Muscle of leg (tissue), 16 donors: ENCODE measurements around the gene RASA4B. TPM values are rescaled to one million over a fixed set of nuclear protein-coding genes. Genes with fewer than 3 reads are reported as not detected.
A peak's percentile ranks its signal among the peaks of the same experiment; 100 is the strongest.
"Not testable (repeated sequence)": the region's sequence is repeated elsewhere in the genome, so short reads cannot be mapped to it uniquely, and the experiment has no call there.

Source experiments
- DNase-seq: peaks from one replicate; pipeline ENCODE4 v3.0.0; 2013
- H3K27ac ChIP-seq: one replicate; pipeline ENCODE4 v1.5.1; 2013; ENCODE audit warnings: mild to moderate bottlenecking, low read length, control low read depth
- H3K27me3 ChIP-seq: one replicate; pipeline ENCODE4 v1.6.1; 2013; ENCODE audit warnings: low read length; ENCODE audit not compliant: control insufficient read depth, insufficient read depth
- H3K36me3 ChIP-seq: one replicate; pipeline ENCODE4 v1.6.1; 2013; ENCODE audit warnings: low read length; ENCODE audit not compliant: control insufficient read depth, insufficient read depth
- H3K4me1 ChIP-seq: one replicate; pipeline ENCODE4 v1.6.1; 2013; ENCODE audit warnings: low read length; ENCODE audit not compliant: control insufficient read depth, insufficient read depth
- H3K4me3 ChIP-seq: one replicate; pipeline ENCODE4 v1.5.1; 2013; ENCODE audit warnings: low read length, control low read depth
- H3K9me3 ChIP-seq: replicated peaks from 2 replicates; pipeline ENCODE4 v1.6.1; 2013; ENCODE audit warnings: low read depth, low read length; ENCODE audit not compliant: control insufficient read depth
- WGBS: methylation state at CpG from one replicate; pipeline ENCODE4 v1.1.5; 2013; ENCODE audit warnings: missing lambda C conversion rate; ENCODE audit not compliant: insufficient coverage; 5-methylcytosine and 5-hydroxymethylcytosine counted together
- long read RNA-seq, 11 donors: transcript quantifications; one replicate each; lab custom pipeline, GENCODE V29; 2026
- polyA plus RNA-seq, 8 donors: library from polyadenylated mRNA; unstranded; fragments of 120-200 nt; gene quantifications; one replicate each; pipeline versions ENCODE4 v1.2.1 to v1.2.3, GENCODE V29; 2013; ENCODE audit warnings: inconsistent platforms in 1 of 8, low replicate concordance in 1 of 8; ENCODE audit not compliant: insufficient read length in 8 of 8, insufficient read depth in 1 of 8
- total RNA-seq: library from RNA; stranded (reverse); fragments of 120-200 nt; gene quantifications from one replicate; pipeline ENCODE4 v1.2.4, GENCODE V29; 2013

RASA4B gene
- total RNA-seq (8.9 TPM), polyA plus RNA-seq (10 to 100 TPM in 7 of 8 donors, 1 to 10 TPM in 1; 7.1 to 26.7 (median 14.5) TPM)
- long read RNA-seq, donor 1: 0 reads
- long read RNA-seq, donor 2: 0 reads
- long read RNA-seq, donor 3, partial matches to known transcripts: 0 of 1 reads
- long read RNA-seq, donor 3, other reads (novel, unspliced or antisense): 0 of 1 reads
- long read RNA-seq, donor 4: 0 reads
- long read RNA-seq, donor 5, partial matches to known transcripts: 0 of 2 reads
- long read RNA-seq, donor 5, other reads (novel, unspliced or antisense): 0 of 2 reads
- long read RNA-seq, donor 6, partial matches to known transcripts: 0 of 2 reads
- long read RNA-seq, donor 6, other reads (novel, unspliced or antisense): 0 of 2 reads
- long read RNA-seq, donor 7, partial matches to known transcripts: 0 of 2 reads
- long read RNA-seq, donor 7, other reads (novel, unspliced or antisense): 0 of 2 reads
- long read RNA-seq, donor 8, partial matches to known transcripts: 0 of 2 reads
- long read RNA-seq, donor 8, other reads (novel, unspliced or antisense): 0 of 2 reads
- long read RNA-seq, donor 9: 0 reads
- long read RNA-seq, donor 10: 0 reads
- long read RNA-seq, donor 11, partial matches to known transcripts: 0 of 1 reads
- long read RNA-seq, donor 11, other reads (novel, unspliced or antisense): 0 of 1 reads

DNA sequence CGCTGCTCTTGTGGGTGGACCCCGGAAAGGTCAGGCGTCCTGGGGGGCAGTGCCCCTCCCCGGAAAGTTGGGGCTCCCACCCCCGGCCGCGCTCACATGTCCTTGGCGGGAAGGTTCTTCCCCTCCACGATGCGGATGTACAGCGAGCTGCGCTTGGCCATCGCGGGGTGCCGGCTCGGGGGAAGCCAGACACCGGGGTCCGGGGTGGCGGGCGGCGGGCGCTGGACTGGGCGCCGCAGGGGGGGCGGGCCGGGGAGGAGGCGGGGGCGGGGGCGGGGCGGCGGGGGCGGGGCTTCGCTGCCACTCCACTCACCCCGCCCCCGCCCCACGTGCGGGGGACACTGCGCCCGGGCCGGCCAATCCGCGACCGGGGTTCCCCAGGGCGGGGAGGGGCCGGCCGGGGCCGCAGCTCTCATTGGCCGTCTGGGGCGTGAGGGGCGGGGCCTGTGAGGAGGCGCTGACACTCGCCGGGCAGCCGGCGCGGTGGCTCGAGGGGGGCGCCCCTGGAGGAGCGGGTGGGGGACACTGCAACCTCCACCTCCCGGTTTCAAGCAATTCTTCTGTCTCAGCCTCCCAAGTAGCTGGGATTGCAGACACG lies at the start of gene RASA4B:
Gene RASA4B, minus strand, starts transcription at position 228 of the 598 bp plus-strand sequence. Its CDS starts 67 bp downstream, at position 161.
- peak; percentile 1 for DNase-seq
- peak within 1 kb of the TSS; percentile 32 for H3K4me3 ChIP-seq
- not testable (repeated sequence) for H3K9me3 ChIP-seq, H3K4me1 ChIP-seq, H3K27ac ChIP-seq, H3K27me3 ChIP-seq, H3K36me3 ChIP-seq
- WGBS: no CpG with 5 or more reads among the region's 61 CpGs

GRCh38 chr7:102550808-102551422 lies 33.3 kb upstream of the RASA4B start, which contains the start of gene SPDYE2:
Gene SPDYE2 (plus strand): TSS chr7:102551226. CDS start chr7:102553256, 2,030 bp downstream.
- H3K4me1 ChIP-seq, H3K9me3 ChIP-seq, H3K27ac ChIP-seq, H3K4me3 ChIP-seq, H3K27me3 ChIP-seq, H3K36me3 ChIP-seq, DNase-seq: not testable (repeated sequence)
- no CpG with 5 or more reads among the region's 6 CpGs for WGBS

DNA sequence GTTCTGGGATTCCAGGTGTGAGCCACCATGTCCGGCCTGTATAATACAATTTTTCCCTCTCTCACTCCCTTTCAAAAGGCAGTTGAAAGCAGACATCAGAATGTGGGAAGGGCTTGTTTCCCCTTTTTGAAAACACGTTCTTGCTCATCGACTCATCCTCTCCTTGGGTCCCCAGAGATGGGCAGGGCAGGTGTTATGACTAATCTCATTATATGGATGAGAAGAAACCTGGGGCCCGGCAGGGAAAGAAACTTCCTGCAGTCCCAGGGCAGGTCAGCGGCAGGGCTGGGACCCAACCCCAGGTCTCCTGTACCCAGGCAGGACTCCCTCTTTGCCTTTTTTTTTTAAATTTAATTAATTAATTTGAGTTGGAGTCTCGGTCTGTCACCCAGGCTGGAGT lies 28.8 kb upstream of the RASA4B start:
- H3K27ac ChIP-seq, H3K4me3 ChIP-seq, H3K36me3 ChIP-seq, H3K9me3 ChIP-seq, H3K27me3 ChIP-seq, H3K4me1 ChIP-seq, DNase-seq: not testable (repeated sequence)
- no CpG with 5 or more reads among the region's 6 CpGs for WGBS

DNA sequence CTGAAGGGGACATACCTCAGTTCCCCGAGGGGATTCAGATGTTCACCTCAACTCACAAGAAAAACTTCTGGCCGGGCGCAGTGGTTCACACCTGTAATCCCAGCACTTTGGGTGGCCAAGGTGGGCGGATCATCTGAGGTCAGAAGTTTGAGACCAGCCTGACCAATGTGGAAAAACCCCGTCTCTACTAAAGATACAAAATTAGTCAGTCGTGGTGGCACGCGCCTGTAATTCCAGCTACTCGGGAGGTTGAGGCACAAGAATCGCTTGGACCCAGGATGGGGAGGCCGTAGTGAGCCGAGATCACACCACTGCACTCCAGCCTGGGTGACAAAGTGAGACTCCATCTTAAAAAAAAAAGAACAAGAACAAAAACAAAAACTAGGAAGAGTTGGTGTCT lies 27.7 kb upstream of the RASA4B start:
- not testable (repeated sequence) for H3K36me3 ChIP-seq, H3K27ac ChIP-seq, H3K4me3 ChIP-seq, H3K9me3 ChIP-seq, DNase-seq, H3K4me1 ChIP-seq, H3K27me3 ChIP-seq
- WGBS: no CpG with 5 or more reads among the region's 12 CpGs

GRCh38 chr7:102544372-102544771 lies 26.8 kb upstream of the RASA4B start:
- H3K9me3 ChIP-seq, H3K36me3 ChIP-seq, H3K4me3 ChIP-seq, DNase-seq, H3K27me3 ChIP-seq, H3K4me1 ChIP-seq, H3K27ac ChIP-seq: not testable (repeated sequence)
- WGBS: no CpG with 5 or more reads among the region's 1 CpG

GRCh38 chr7:102543596-102543995 lies 26.0 kb upstream of the RASA4B start, which contains the start of gene UPK3BL2:
Gene UPK3BL2 (minus strand): TSS chr7:102543696. CDS start chr7:102543636, 60 bp downstream.
- H3K4me1 ChIP-seq, H3K36me3 ChIP-seq, H3K9me3 ChIP-seq, H3K27ac ChIP-seq, H3K27me3 ChIP-seq, H3K4me3 ChIP-seq, DNase-seq: not testable (repeated sequence)
- no CpG with 5 or more reads among the region's 8 CpGs for WGBS

GRCh38 chr7:102542771-102543170 lies 25.2 kb upstream of the RASA4B start:
- H3K36me3 ChIP-seq, DNase-seq, H3K4me3 ChIP-seq, H3K27me3 ChIP-seq, H3K27ac ChIP-seq, H3K9me3 ChIP-seq, H3K4me1 ChIP-seq: not testable (repeated sequence)
- no CpG with 5 or more reads among the region's 11 CpGs for WGBS

DNA sequence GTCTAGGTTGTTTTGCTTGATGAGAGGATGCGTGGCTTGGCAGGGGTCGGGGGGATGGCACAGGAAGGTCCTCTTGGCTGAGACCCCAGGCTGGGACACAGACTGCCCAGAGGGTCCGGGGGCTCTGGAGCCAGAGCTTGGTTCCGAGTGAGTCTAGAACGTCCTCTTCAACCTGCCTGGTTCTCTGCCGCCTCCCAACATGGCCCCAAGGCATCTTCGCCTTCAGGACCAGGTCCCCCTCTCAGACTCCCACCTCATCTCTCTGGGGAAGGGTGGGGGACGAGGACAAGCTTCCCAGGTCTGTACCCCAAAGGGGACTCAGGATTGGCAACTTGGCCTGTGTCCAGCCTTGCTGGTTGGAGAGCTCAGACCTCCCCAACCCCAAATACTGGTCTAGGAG lies 24.5 kb upstream of the RASA4B start:
- H3K4me1 ChIP-seq, DNase-seq, H3K9me3 ChIP-seq, H3K27me3 ChIP-seq, H3K36me3 ChIP-seq, H3K4me3 ChIP-seq, H3K27ac ChIP-seq: not testable (repeated sequence)
- WGBS: no CpG with 5 or more reads among the region's 8 CpGs

GRCh38 chr7:102540604-102541003 lies 23.0 kb upstream of the RASA4B start:
- DNase-seq, H3K9me3 ChIP-seq, H3K4me3 ChIP-seq, H3K27me3 ChIP-seq, H3K4me1 ChIP-seq, H3K27ac ChIP-seq, H3K36me3 ChIP-seq: not testable (repeated sequence)
- WGBS: no CpG with 5 or more reads among the region's 6 CpGs
